ENCODE measurements around the gene NAA60.

DNA sequence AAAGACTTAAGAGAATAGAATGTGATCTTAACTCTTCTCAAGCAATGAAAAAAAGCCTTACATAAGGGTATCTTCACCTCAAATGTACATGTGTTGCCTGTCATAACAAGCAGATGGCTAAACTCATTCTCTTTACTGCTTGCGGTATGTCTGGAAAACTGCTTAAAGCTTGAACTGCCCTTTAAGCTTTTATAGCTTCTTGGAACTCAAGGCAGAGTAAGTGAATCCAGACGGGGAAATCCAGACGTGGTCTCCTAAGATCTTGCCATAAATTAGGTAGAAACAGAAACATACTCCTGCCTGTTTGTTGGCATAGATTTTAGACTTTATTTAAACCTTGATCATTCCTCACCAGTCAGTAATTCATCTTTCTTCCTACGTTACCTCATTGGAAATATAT, 76.9 kb downstream of the NAA60 start:
- TF ChIP-seq CTCF (IDR thresholded peaks at IDR 0.05 in 8 of 11, conservative IDR thresholded peaks at IDR 0.05 in 3 of 11) (no peak), POLR2AphosphoS5 (IDR thresholded peaks at IDR 0.05) (no peak), POLR2A (IDR thresholded peaks at IDR 0.05) (no peak)
